Germinal center (tissue), 1 donor: ENCODE measurements around the gene YARS1.
"Not testable (repeated sequence)": the region's sequence is repeated elsewhere in the genome, so short reads cannot be mapped to it uniquely, and the experiment has no call there.

ENCODE experiments used
- DNase-seq: peaks from one replicate; pipeline ENCODE4 v3.0.0; 2012; ENCODE audit warnings: mixed read lengths, low spot score

YARS1 gene

GRCh38 chr1:32816676-32817158, 441 bp downstream of the YARS1 start:
- peak; percentile 27 for DNase-seq

GRCh38 chr1:32813941-32814739, 3.0 kb downstream of the YARS1 start:
- no peak for DNase-seq

- no peak for DNase-seq
Measured at GRCh38 chr1:32811917-32812316, 5.2 kb downstream of the YARS1 start.

- no peak for DNase-seq
Measured at GRCh38 chr1:32811265-32811664, 5.9 kb downstream of the YARS1 start.

GRCh38 chr1:32810358-32810757, 6.8 kb downstream of the YARS1 start:
- no peak for DNase-seq

GRCh38 chr1:32808580-32808979, 8.6 kb downstream of the YARS1 start:
- no peak for DNase-seq

- DNase-seq: no peak
Measured at GRCh38 chr1:32806910-32807523, 10.1 kb downstream of the YARS1 start.

- no peak for DNase-seq
Measured at GRCh38 chr1:32806290-32806689, 10.9 kb downstream of the YARS1 start.

- DNase-seq: not testable (repeated sequence)
Measured at GRCh38 chr1:32804460-32804859, 12.7 kb downstream of the YARS1 start.

- no peak for DNase-seq
Measured at GRCh38 chr1:32801096-32801715, 16.0 kb downstream of the YARS1 start.

GRCh38 chr1:32798679-32799416, 18.3 kb downstream of the YARS1 start:
- DNase-seq: no peak

GRCh38 chr1:32798191-32798590, 19.0 kb downstream of the YARS1 start:
- DNase-seq: no peak

- DNase-seq: no peak
Measured at GRCh38 chr1:32797456-32797855, 19.7 kb downstream of the YARS1 start.

GRCh38 chr1:32795763-32796162, 21.4 kb downstream of the YARS1 start:
- not testable (repeated sequence) for DNase-seq

GRCh38 chr1:32791881-32792280, 25.3 kb downstream of the YARS1 start:
- DNase-seq: no peak

GRCh38 chr1:32789356-32789755, 27.8 kb downstream of the YARS1 start:
- DNase-seq: not testable (repeated sequence)

- no peak for DNase-seq
Measured at GRCh38 chr1:32786856-32787255, 30.3 kb downstream of the YARS1 start.

GRCh38 chr1:32784817-32785216, 32.3 kb downstream of the YARS1 start:
- no peak for DNase-seq

GRCh38 chr1:32783851-32784250, 33.3 kb downstream of the YARS1 start:
- DNase-seq: no peak

GRCh38 chr1:32782086-32782485, 35.1 kb downstream of the YARS1 start:
- DNase-seq: no peak

GRCh38 chr1:32780628-32781234, 36.4 kb downstream of the YARS1 start:
- no peak for DNase-seq

GRCh38 chr1:32780005-32780404, 37.2 kb downstream of the YARS1 start:
- DNase-seq: no peak
